Keratinocyte (primary cell): Measurements from ENCODE around the gene SAMD11. TPM values are rescaled to one million over a fixed set of nuclear protein-coding genes. Genes with fewer than 3 reads are reported as not detected.

Experiments
- DNase-seq: peaks from one replicate; pipeline ENCODE4 v3.0.0-alpha.2; 2011; ENCODE audit warnings: low read depth, missing footprints, low spot score
- FAIRE-seq: peaks from 2 replicates; lab custom pipeline; 2011; peaks lifted over from hg19 to GRCh38; lab: Jason Lieb, UNC
- H2AFZ ChIP-seq: 2 replicates; pipeline ENCODE4 v1.6.0; 2012; ENCODE audit warnings: low read length, control low read depth, inconsistent platforms; ENCODE audit not compliant: control insufficient read depth
- H3K27ac ChIP-seq: 2 replicates; pipeline ENCODE4 v1.5.1; 2011; ENCODE audit warnings: low read length; ENCODE audit not compliant: control insufficient read depth, insufficient read depth
- H3K27me3 ChIP-seq: 3 replicates; pipeline ENCODE4 v1.6.0; 2011; ENCODE audit warnings: low read length; ENCODE audit not compliant: control insufficient read depth, insufficient read depth; ENCODE audit errors: extremely low read depth
- H3K36me3 ChIP-seq, 2 experiments: 2 replicates in 1 of 2; 3 replicates in 1 of 2; pipeline ENCODE4 v1.5.1; 2011; ENCODE audit warnings: low read length in 2 of 2, mild to moderate bottlenecking in 1 of 2; ENCODE audit not compliant: control insufficient read depth in 2 of 2, insufficient read depth in 2 of 2; ENCODE audit errors: extremely low read depth in 1 of 2
- H3K4me1 ChIP-seq: 3 replicates; pipeline ENCODE4 v1.5.1; 2011; ENCODE audit warnings: low read length; ENCODE audit not compliant: control insufficient read depth, insufficient read depth; ENCODE audit errors: extremely low read depth
- H3K4me2 ChIP-seq: 3 replicates; pipeline ENCODE4 v1.6.0; 2011; ENCODE audit warnings: low read depth, low read length; ENCODE audit not compliant: control insufficient read depth, insufficient read depth; ENCODE audit errors: extremely low read depth
- H3K4me3 ChIP-seq, 3 experiments: fragments of 200-600 bp in 1 of 3; sonication (generic) in 1 of 3; 2 replicates in 2 of 3; 3 replicates in 1 of 3; pipeline ENCODE4 v1.5.1; 2011 to 2016; ENCODE audit warnings: low read length in 3 of 3, mild to moderate bottlenecking in 3 of 3, control low read depth in 2 of 3, inconsistent platforms in 1 of 3, low read depth in 1 of 3, mixed read lengths in 1 of 3, mixed run types in 1 of 3, moderate library complexity in 1 of 3; ENCODE audit not compliant: control insufficient read depth in 2 of 3, insufficient read depth in 2 of 3; ENCODE audit errors: extremely low read depth in 1 of 3
- H3K79me2 ChIP-seq: 2 replicates; pipeline ENCODE4 v1.6.0; 2012; ENCODE audit warnings: low read length; ENCODE audit not compliant: control insufficient read depth, insufficient read depth
- H3K9ac ChIP-seq: 3 replicates; pipeline ENCODE4 v1.6.0; 2011; ENCODE audit warnings: low read length; ENCODE audit not compliant: control insufficient read depth, insufficient read depth; ENCODE audit errors: extremely low read depth
- H3K9me1 ChIP-seq: 3 replicates; pipeline ENCODE4 v1.6.0; 2011; ENCODE audit warnings: low read length; ENCODE audit not compliant: control insufficient read depth, insufficient read depth; ENCODE audit errors: extremely low read depth
- H3K9me3 ChIP-seq: 2 replicates; pipeline ENCODE4 v1.5.1; 2012; ENCODE audit warnings: low read depth, low read length; ENCODE audit not compliant: control insufficient read depth
- H4K20me1 ChIP-seq: 3 replicates; pipeline ENCODE4 v1.6.0; 2011; ENCODE audit warnings: low read length; ENCODE audit not compliant: control insufficient read depth, insufficient read depth; ENCODE audit errors: extremely low read depth
- EZH2 ChIP-seq: IDR thresholded peaks from one replicate; pipeline ENCODE4 v1.6.1; 2012; ENCODE audit warnings: inconsistent platforms, mild to moderate bottlenecking, low read length, moderate library complexity
- dilution Hi-C: fragments of 300-500 bp; cut with MboI; formaldehyde crosslinking; loops from one replicate; pipeline ENCODE4 v1.7.0; 2020; ENCODE audit warnings: low sequenced_read_pairs; ENCODE audit not compliant: extremely low pct_ligation_motif_present
- polyA plus RNA-seq, 5 experiments: library from polyadenylated mRNA; depleted of rRNA in 3 of 5; stranded (reverse) in 3 of 5; stranded (forward) in 1 of 5; unstranded in 1 of 5; fragments of >200 nt; gene quantifications; 1 replicate in 1 of 5; 2 replicates in 3 of 5; 3 replicates in 1 of 5; pipeline versions ENCODE4 v1.2.1 to v1.2.3, GENCODE V29; 2011 to 2012; ENCODE audit warnings: missing spikeins in 2 of 5, low read depth in 1 of 5, low replicate concordance in 1 of 5
- TF ChIP-seq, protein P1 (sequence below), 3 experiments: IDR thresholded peaks in 1 of 3; conservative IDR thresholded peaks in 1 of 3; optimal IDR thresholded peaks in 1 of 3; 2 replicates in 2 of 3; 3 replicates in 1 of 3; pipeline versions ENCODE3 to v1.5.1; 2011; ENCODE audit warnings: low read length in 3 of 3, mild to moderate bottlenecking in 3 of 3, moderate library complexity in 2 of 3, control low read depth in 1 of 3, inconsistent platforms in 1 of 3; ENCODE audit not compliant: insufficient read depth in 2 of 3; ENCODE audit errors: extremely low read depth in 1 of 3

SAMD11 gene
- polyA plus RNA-seq, 1 donor (not counting 4 experiments of a cell fraction or from before 2014, with no cell fraction given) = not detected

DNA sequence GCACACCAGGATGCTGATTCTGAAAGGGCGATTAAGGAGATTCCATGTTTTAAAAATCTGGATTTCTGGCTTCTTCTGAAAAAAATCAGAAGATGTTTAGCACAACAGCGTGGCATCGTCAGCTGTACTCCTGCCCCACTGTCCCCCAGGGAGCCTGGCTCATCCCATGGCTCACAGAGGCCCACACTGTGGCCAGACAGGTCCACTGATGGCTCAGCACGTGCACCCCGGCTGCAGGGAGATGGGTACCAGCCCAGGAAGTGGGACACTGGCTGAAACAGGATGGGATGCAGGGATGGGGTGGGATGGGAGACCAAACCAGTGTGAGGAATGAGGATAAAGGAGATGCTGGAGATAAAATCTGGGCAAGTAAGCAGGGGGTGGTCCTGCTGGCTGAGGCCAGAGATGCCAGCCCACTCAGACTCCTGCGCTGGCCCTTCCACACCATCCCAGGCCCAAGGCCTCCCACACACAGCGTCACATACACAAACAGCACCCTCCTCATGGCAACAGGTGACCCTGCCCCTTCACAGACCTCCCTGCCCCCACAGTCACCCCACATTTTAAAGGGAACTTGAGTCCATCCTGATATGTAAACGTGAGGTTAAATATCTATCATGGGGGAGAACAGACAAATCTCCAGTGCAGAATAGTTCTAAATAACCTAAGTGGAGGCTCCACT lies 23.9 kb upstream of the SAMD11 start:
- no peaks in the 10 kb centered on the region for H3K9me3 ChIP-seq
- H2AFZ ChIP-seq = no peak overlapping the region
- H3K36me3 ChIP-seq = no peaks in the 10 kb centered on the region
- dilution Hi-C loops = no loop called here
- no peaks in the 10 kb centered on the region for H4K20me1 ChIP-seq
- no peak for DNase-seq
- no peak overlapping the region for H3K9ac ChIP-seq
- H3K79me2 ChIP-seq = no peaks in the 10 kb centered on the region
- H3K27ac ChIP-seq = no peak overlapping the region
- H3K4me3 ChIP-seq = no peak overlapping the region
- FAIRE-seq = no peak
- H3K4me1 ChIP-seq = no peaks in the 10 kb centered on the region
- no peak overlapping the region for H3K4me2 ChIP-seq
- no peak for TF ChIP-seq EZH2
- TF ChIP-seq, protein P1, sequence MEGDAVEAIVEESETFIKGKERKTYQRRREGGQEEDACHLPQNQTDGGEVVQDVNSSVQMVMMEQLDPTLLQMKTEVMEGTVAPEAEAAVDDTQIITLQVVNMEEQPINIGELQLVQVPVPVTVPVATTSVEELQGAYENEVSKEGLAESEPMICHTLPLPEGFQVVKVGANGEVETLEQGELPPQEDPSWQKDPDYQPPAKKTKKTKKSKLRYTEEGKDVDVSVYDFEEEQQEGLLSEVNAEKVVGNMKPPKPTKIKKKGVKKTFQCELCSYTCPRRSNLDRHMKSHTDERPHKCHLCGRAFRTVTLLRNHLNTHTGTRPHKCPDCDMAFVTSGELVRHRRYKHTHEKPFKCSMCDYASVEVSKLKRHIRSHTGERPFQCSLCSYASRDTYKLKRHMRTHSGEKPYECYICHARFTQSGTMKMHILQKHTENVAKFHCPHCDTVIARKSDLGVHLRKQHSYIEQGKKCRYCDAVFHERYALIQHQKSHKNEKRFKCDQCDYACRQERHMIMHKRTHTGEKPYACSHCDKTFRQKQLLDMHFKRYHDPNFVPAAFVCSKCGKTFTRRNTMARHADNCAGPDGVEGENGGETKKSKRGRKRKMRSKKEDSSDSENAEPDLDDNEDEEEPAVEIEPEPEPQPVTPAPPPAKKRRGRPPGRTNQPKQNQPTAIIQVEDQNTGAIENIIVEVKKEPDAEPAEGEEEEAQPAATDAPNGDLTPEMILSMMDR (optimal IDR thresholded peaks at IDR 0.05 in 1 of 3, IDR thresholded peaks at IDR 0.05 in 1 of 3, conservative IDR thresholded peaks at IDR 0.05 in 1 of 3; ENCODE audit: extremely low read depth in 1 of 3, insufficient read depth in 2 of 3, low read length in 3 of 3) = no peak
- H3K9me1 ChIP-seq = no peaks in the 10 kb centered on the region
- H3K27me3 ChIP-seq = peaks cover 17% of the 10 kb centered on the region

DNA sequence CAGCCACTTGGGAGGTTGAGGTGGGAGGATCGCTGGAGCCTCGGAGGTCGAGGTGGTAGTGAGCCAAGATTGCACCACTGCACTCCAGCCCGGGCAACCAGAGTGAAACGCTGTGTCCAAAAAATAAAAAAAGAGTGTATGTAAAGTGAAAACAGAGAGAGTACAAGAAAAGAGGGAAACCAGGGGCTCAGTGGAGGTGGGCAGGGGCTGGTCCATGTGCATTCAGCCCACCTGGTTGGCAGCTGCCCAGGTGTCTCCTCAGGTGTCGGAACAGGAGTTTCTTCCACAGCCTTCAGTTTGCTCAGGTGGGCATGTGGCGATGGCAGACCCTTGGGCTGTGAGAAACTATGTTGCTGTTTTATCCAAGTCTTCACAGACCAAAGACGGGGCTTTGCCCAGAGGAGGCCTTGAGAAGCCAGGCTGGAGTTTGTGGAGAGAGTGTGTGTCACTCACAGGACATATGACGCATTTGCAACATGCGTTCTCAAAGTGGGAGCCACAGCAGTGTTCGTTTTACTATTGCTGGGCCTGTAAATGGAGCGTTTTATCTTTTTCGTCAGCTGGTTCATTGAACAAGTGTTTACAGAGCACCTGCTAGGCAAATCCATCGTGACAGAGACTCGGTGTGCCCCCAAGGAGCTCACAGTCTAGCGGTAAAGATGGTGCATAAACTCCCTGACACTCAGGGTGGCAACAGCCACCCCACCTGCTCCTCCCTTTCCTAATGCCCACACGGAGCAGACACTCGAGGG lies 22.4 kb upstream of the SAMD11 start:
- no peaks in the 10 kb centered on the region for H3K79me2 ChIP-seq
- H3K27ac ChIP-seq = no peak overlapping the region
- H3K27me3 ChIP-seq = peaks cover 26% of the 10 kb centered on the region
- dilution Hi-C loops = no loop called here
- no peaks in the 10 kb centered on the region for H3K9me1 ChIP-seq
- H3K4me1 ChIP-seq = no peaks in the 10 kb centered on the region
- H3K4me2 ChIP-seq = no peak overlapping the region
- H2AFZ ChIP-seq = no peak overlapping the region
- no peaks in the 10 kb centered on the region for H3K9me3 ChIP-seq
- H3K4me3 ChIP-seq = no peak overlapping the region
- no peak for FAIRE-seq
- DNase-seq = no peak
- H4K20me1 ChIP-seq = no peaks in the 10 kb centered on the region
- no peak overlapping the region for H3K9ac ChIP-seq
- TF ChIP-seq, protein P1 (optimal IDR thresholded peaks at IDR 0.05 in 1 of 3, IDR thresholded peaks at IDR 0.05 in 1 of 3, conservative IDR thresholded peaks at IDR 0.05 in 1 of 3; ENCODE audit: extremely low read depth in 1 of 3, insufficient read depth in 2 of 3, low read length in 3 of 3) = no peak
- no peak for TF ChIP-seq EZH2
- no peaks in the 10 kb centered on the region for H3K36me3 ChIP-seq
